Measurements from ENCODE around the gene SMARCD1.
"Not testable (repeated sequence)": the region's sequence is repeated elsewhere in the genome, so short reads cannot be mapped to it uniquely, and the experiment has no call there.

SMARCD1 gene

DNA sequence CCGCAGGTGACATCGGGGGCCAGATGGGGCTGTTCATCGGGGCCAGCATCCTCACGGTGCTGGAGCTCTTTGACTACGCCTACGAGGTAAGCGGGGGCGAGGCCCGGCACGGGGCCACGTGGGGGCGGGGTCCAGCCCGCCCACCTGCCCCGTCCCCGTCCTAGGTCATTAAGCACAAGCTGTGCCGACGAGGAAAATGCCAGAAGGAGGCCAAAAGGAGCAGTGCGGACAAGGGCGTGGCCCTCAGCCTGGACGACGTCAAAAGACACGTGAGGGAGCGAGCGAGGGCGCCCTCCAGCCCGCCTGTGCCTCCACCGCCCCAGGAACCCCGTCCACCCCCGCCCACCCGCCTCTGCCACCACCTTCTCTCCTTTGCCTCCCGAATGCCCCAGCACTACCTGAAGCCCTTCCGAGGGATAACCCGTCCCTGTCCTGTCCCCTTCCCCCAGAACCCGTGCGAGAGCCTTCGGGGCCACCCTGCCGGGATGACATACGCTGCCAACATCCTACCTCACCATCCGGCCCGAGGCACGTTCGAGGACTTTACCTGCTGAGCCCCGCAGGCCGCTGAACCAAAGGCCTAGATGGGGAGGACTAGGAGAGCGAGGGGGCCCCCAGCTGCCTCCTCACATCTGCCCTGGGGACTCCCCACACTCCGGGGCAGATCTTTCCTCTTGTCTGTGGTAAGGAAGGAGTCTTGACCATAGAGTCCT is 3.9 kb upstream of the SMARCD1 start:
- Histone ChIP-seq H3K4me1 (ENCODE audit: low read length) (peaks cover 17% of the 10 kb centered on the region), H3K27ac (ENCODE audit: low read length) (no peak overlapping the region), H3K79me2 (ENCODE audit: low read length) (peaks cover 10% of the 10 kb centered on the region), H3K27me3 (ENCODE audit: low read depth, low read length) (no peaks in the 10 kb centered on the region), H3K9ac (ENCODE audit: low read length) (no peak overlapping the region), H3K4me3 (ENCODE audit: low read length) (no peak overlapping the region), H3K9me3 (ENCODE audit: insufficient read depth, low read length) (no peaks in the 10 kb centered on the region), H3K36me3 (replicated peaks; ENCODE audit: low read depth, low read length) (no peaks in the 10 kb centered on the region), H3K4me2 (ENCODE audit: low read length) (no peak overlapping the region), H2AFZ (ENCODE audit: low read depth, low read length) (no peak overlapping the region), H4K20me1 (ENCODE audit: insufficient read depth, low read length) (peaks cover 5% of the 10 kb centered on the region)
- TF ChIP-seq EZH2phosphoT487 (IDR thresholded peaks at IDR 0.05; ENCODE audit: low read depth) = no peak
- TF ChIP-seq, protein P1, sequence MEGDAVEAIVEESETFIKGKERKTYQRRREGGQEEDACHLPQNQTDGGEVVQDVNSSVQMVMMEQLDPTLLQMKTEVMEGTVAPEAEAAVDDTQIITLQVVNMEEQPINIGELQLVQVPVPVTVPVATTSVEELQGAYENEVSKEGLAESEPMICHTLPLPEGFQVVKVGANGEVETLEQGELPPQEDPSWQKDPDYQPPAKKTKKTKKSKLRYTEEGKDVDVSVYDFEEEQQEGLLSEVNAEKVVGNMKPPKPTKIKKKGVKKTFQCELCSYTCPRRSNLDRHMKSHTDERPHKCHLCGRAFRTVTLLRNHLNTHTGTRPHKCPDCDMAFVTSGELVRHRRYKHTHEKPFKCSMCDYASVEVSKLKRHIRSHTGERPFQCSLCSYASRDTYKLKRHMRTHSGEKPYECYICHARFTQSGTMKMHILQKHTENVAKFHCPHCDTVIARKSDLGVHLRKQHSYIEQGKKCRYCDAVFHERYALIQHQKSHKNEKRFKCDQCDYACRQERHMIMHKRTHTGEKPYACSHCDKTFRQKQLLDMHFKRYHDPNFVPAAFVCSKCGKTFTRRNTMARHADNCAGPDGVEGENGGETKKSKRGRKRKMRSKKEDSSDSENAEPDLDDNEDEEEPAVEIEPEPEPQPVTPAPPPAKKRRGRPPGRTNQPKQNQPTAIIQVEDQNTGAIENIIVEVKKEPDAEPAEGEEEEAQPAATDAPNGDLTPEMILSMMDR (IDR thresholded peaks at IDR 0.05; ENCODE audit: low read depth, low read length) = no peak

DNA sequence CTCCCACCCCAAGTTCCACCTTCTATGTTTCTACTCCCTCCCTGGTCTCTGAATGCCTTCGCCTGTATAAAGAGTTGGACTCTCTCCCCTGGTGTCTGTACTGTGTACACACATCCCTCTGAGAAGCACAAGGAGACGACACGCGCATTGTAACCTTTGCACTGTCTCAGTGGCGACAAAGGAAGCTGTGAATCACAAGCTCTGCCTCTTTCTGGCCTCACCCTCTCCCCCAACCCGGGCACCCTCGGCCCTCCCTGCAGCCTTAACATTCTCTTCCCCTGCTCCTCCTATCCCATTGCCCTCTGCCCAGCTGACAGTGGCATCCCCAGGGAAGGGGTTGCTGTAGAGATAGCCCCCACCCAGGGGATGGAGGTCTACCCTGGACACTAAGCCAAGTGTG is 2.5 kb upstream of the SMARCD1 start:
- TF ChIP-seq, protein P1 (IDR thresholded peaks at IDR 0.05; ENCODE audit: low read depth, low read length) = no peak
- TF ChIP-seq EZH2phosphoT487 (IDR thresholded peaks at IDR 0.05; ENCODE audit: low read depth) = no peak
- no peak overlapping the region for H3K9ac ChIP-seq (ENCODE audit: low read length)
- peaks cover 7% of the 10 kb centered on the region; the same call in 1 of the 2 replicates for H3K4me1 ChIP-seq (ENCODE audit: low read length)
- H3K27me3 ChIP-seq (ENCODE audit: low read depth, low read length) = no peaks in the 10 kb centered on the region
- H3K27ac ChIP-seq (ENCODE audit: low read length) = no peak overlapping the region
- H3K9me3 ChIP-seq (ENCODE audit: insufficient read depth, low read length) = no peaks in the 10 kb centered on the region
- H3K4me3 ChIP-seq (ENCODE audit: low read length) = no peak overlapping the region
- H3K79me2 ChIP-seq (ENCODE audit: low read length) = peaks cover 17% of the 10 kb centered on the region
- H2AFZ ChIP-seq (ENCODE audit: low read depth, low read length) = no peak overlapping the region
- peaks cover 11% of the 10 kb centered on the region for H3K36me3 ChIP-seq (replicated peaks; ENCODE audit: low read depth, low read length)
- H4K20me1 ChIP-seq (ENCODE audit: insufficient read depth, low read length) = peaks cover 5% of the 10 kb centered on the region
- no peak overlapping the region for H3K4me2 ChIP-seq (ENCODE audit: low read length)

GRCh38 chr12:50083301-50083700 is 1.8 kb upstream of the SMARCD1 start:
- no peak overlapping the region for H3K4me2 ChIP-seq (ENCODE audit: low read length)
- no peak for TF ChIP-seq EZH2phosphoT487 (IDR thresholded peaks at IDR 0.05; ENCODE audit: low read depth)
- TF ChIP-seq, protein P1 (IDR thresholded peaks at IDR 0.05; ENCODE audit: low read depth, low read length) = no peak

GRCh38 chr12:50084409-50084774 is 750 bp upstream of the SMARCD1 start:
- not testable (repeated sequence) for H3K27me3 ChIP-seq (ENCODE audit: low read depth, low read length); H4K20me1 ChIP-seq (ENCODE audit: insufficient read depth, low read length); H3K4me1 ChIP-seq (ENCODE audit: low read length); H3K9me3 ChIP-seq (ENCODE audit: insufficient read depth, low read length)
- Histone ChIP-seq H3K36me3 (replicated peaks; ENCODE audit: low read depth, low read length) (peaks cover 19% of the 10 kb centered on the region), H3K79me2 (ENCODE audit: low read length) (peaks cover 20% of the 10 kb centered on the region), H2AFZ (ENCODE audit: low read depth, low read length) (peak overlapping the region; percentile 79; the same call in 1 of the 2 replicates), H3K4me2 (ENCODE audit: low read length) (peak overlapping the region; percentile 70), H3K4me3 (ENCODE audit: low read length) (peak overlapping the region; percentile 80), H3K9ac (ENCODE audit: low read length) (peak overlapping the region; percentile 78), H3K27ac (ENCODE audit: low read length) (peak overlapping the region; percentile 76)

More at GRCh38 chr12:50083301-50083700, 1.8 kb upstream of the SMARCD1 start:
- Histone ChIP-seq H2AFZ (ENCODE audit: low read depth, low read length) (no peak overlapping the region), H3K36me3 (replicated peaks; ENCODE audit: low read depth, low read length) (peaks cover 11% of the 10 kb centered on the region), H3K27me3 (ENCODE audit: low read depth, low read length) (no peaks in the 10 kb centered on the region), H3K9me3 (ENCODE audit: insufficient read depth, low read length) (no peaks in the 10 kb centered on the region), H3K9ac (ENCODE audit: low read length) (no peak overlapping the region), H3K4me1 (ENCODE audit: low read length) (peaks cover 6% of the 10 kb centered on the region; the same call in 1 of the 2 replicates), H3K79me2 (ENCODE audit: low read length) (peaks cover 17% of the 10 kb centered on the region), H4K20me1 (ENCODE audit: insufficient read depth, low read length) (peaks cover 5% of the 10 kb centered on the region), H3K27ac (ENCODE audit: low read length) (no peak overlapping the region), H3K4me3 (ENCODE audit: low read length) (no peak overlapping the region)

All from OCI-LY3 (cell line).